ENCODE data around the gene PRDM7. TPM values are rescaled to one million over a fixed set of nuclear protein-coding genes. Genes with fewer than 3 reads are reported as not detected.
"Not testable (repeated sequence)": the region's sequence is repeated elsewhere in the genome, so short reads cannot be mapped to it uniquely, and the experiment has no call there.

Gene PRDM7
- total RNA-seq, 1 experiment from 2014 or later, result not detected

- H3K36me3 Mint-ChIP-seq (ENCODE audit: insufficient read depth, unreplicated experiment); H3K4me3 ChIP-seq (ENCODE audit: low read depth, low read length); H3K9me3 Mint-ChIP-seq (ENCODE audit: unreplicated experiment); CTCF ChIA-PET; H3K9me3 ChIP-seq; intact Hi-C loops (cut with micrococcal nuclease; ENCODE audit: unreplicated experiment); H3K27ac Mint-ChIP-seq (ENCODE audit: unreplicated experiment); DNase-seq; POLR2A ChIA-PET; H3K27me3 ChIP-seq (replicated peaks; ENCODE audit: control insufficient read depth, insufficient read depth, low read length); BruUV-seq (replicated peaks); H3K36me3 ChIP-seq (ENCODE audit: control insufficient read depth, insufficient read depth, low read length); H3K4me1 Mint-ChIP-seq (ENCODE audit: low read depth, unreplicated experiment); H3K4me3 Mint-ChIP-seq (ENCODE audit: unreplicated experiment); H3K4me1 ChIP-seq; H3K27me3 Mint-ChIP-seq (ENCODE audit: insufficient read depth, unreplicated experiment): not testable (repeated sequence)
Observed at GRCh38 chr16:90102086-90102884, 25.2 kb upstream of the PRDM7 start.

- H3K9me3 ChIP-seq; intact Hi-C loops (cut with micrococcal nuclease; ENCODE audit: unreplicated experiment); H3K9me3 Mint-ChIP-seq (ENCODE audit: unreplicated experiment); H3K27me3 Mint-ChIP-seq (ENCODE audit: insufficient read depth, unreplicated experiment); H3K4me1 ChIP-seq; CTCF ChIA-PET; H3K36me3 Mint-ChIP-seq (ENCODE audit: insufficient read depth, unreplicated experiment); DNase-seq; H3K4me3 ChIP-seq (ENCODE audit: low read depth, low read length); H3K27ac Mint-ChIP-seq (ENCODE audit: unreplicated experiment); H3K4me1 Mint-ChIP-seq (ENCODE audit: low read depth, unreplicated experiment); H3K36me3 ChIP-seq (ENCODE audit: control insufficient read depth, insufficient read depth, low read length); BruUV-seq (replicated peaks); H3K27me3 ChIP-seq (replicated peaks; ENCODE audit: control insufficient read depth, insufficient read depth, low read length); H3K4me3 Mint-ChIP-seq (ENCODE audit: unreplicated experiment); POLR2A ChIA-PET: not testable (repeated sequence)
Observed at GRCh38 chr16:90101332-90101731, 24.2 kb upstream of the PRDM7 start.

DNA sequence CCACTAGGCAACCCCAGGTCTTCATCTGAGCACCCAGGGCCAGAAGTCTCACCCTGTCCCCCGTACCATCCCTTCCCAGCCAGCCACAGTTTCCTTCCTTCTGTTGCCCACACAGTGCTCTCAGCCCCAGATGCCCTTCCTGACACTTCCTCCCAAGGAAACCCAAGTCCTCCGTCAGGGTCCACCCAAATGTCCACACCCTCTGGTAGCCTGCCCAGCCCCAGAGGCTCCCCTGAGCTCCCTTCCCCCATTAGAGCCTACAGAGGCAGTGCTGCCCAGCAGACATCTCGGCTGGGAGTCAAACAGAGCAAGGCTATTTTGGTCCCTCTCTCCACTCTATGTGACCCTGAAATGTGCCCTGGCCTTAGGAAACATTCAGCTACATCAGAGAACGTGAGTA, 23.7 kb upstream of the PRDM7 start:
- DNase-seq; H3K27ac Mint-ChIP-seq (ENCODE audit: unreplicated experiment); H3K4me3 Mint-ChIP-seq (ENCODE audit: unreplicated experiment); H3K27me3 ChIP-seq (replicated peaks; ENCODE audit: control insufficient read depth, insufficient read depth, low read length); H3K27me3 Mint-ChIP-seq (ENCODE audit: insufficient read depth, unreplicated experiment); H3K4me1 Mint-ChIP-seq (ENCODE audit: low read depth, unreplicated experiment); H3K4me1 ChIP-seq; H3K36me3 Mint-ChIP-seq (ENCODE audit: insufficient read depth, unreplicated experiment); H3K9me3 Mint-ChIP-seq (ENCODE audit: unreplicated experiment); H3K4me3 ChIP-seq (ENCODE audit: low read depth, low read length); H3K9me3 ChIP-seq; BruUV-seq (replicated peaks); intact Hi-C loops (cut with micrococcal nuclease; ENCODE audit: unreplicated experiment); CTCF ChIA-PET; POLR2A ChIA-PET; H3K36me3 ChIP-seq (ENCODE audit: control insufficient read depth, insufficient read depth, low read length): not testable (repeated sequence)

GRCh38 chr16:90100229-90100628, 23.1 kb upstream of the PRDM7 start:
- H3K4me1 Mint-ChIP-seq (ENCODE audit: low read depth, unreplicated experiment); H3K36me3 ChIP-seq (ENCODE audit: control insufficient read depth, insufficient read depth, low read length); H3K27me3 Mint-ChIP-seq (ENCODE audit: insufficient read depth, unreplicated experiment); CTCF ChIA-PET; H3K9me3 ChIP-seq; H3K27me3 ChIP-seq (replicated peaks; ENCODE audit: control insufficient read depth, insufficient read depth, low read length); H3K4me3 ChIP-seq (ENCODE audit: low read depth, low read length); DNase-seq; POLR2A ChIA-PET; H3K4me3 Mint-ChIP-seq (ENCODE audit: unreplicated experiment); intact Hi-C loops (cut with micrococcal nuclease; ENCODE audit: unreplicated experiment); H3K9me3 Mint-ChIP-seq (ENCODE audit: unreplicated experiment); H3K36me3 Mint-ChIP-seq (ENCODE audit: insufficient read depth, unreplicated experiment); H3K27ac Mint-ChIP-seq (ENCODE audit: unreplicated experiment); H3K4me1 ChIP-seq; BruUV-seq (replicated peaks): not testable (repeated sequence)

DNA sequence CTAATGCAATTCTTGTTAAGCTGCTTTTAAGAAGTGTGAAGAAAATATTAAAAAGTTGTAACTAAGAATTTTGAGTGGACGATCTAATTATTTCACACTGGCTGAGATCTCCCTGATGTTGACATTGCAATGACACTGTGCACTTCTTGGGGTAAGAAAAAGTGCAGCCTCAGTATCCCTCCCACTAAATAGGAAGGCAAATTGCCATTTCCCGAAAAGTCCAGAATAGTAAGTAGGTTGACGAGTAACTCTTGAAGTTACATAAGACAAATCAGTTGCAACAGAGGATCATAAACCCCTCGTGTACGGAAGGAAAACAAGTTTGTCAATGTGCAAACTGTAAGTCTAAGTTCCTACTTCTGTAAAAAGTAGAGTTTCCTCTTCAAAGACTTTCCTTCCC, 21.8 kb upstream of the PRDM7 start:
- CTCF ChIA-PET; H3K27me3 ChIP-seq (replicated peaks; ENCODE audit: control insufficient read depth, insufficient read depth, low read length); BruUV-seq (replicated peaks); H3K27me3 Mint-ChIP-seq (ENCODE audit: insufficient read depth, unreplicated experiment); H3K9me3 ChIP-seq; H3K4me3 Mint-ChIP-seq (ENCODE audit: unreplicated experiment); H3K36me3 ChIP-seq (ENCODE audit: control insufficient read depth, insufficient read depth, low read length); H3K9me3 Mint-ChIP-seq (ENCODE audit: unreplicated experiment); H3K4me1 Mint-ChIP-seq (ENCODE audit: low read depth, unreplicated experiment); POLR2A ChIA-PET; intact Hi-C loops (cut with micrococcal nuclease; ENCODE audit: unreplicated experiment); H3K4me1 ChIP-seq; H3K4me3 ChIP-seq (ENCODE audit: low read depth, low read length); H3K27ac Mint-ChIP-seq (ENCODE audit: unreplicated experiment); H3K36me3 Mint-ChIP-seq (ENCODE audit: insufficient read depth, unreplicated experiment); DNase-seq: not testable (repeated sequence)

Measured in Caco-2 (cell line).